WTC11 (cell line): ENCODE measurements around the gene KHDRBS1. TPM values are rescaled to one million over a fixed set of nuclear protein-coding genes. Genes with fewer than 3 reads are reported as not detected.

Experiments used
- ATAC-seq: fragments of 200-7000 bp; cut with Tn5 transposase; 2 replicates; pipeline ENCODE4 v1.10.0; 2021; ENCODE audit warnings: mild to moderate bottlenecking, moderate library complexity
- CTCF ChIA-PET: fragments of 300-600 bp; sonication (Branson Sonifier 250); formaldehyde crosslinking; loops from one replicate; lab custom pipeline; 2021; ENCODE audit warnings: antibody characterized with exemption; lab: Charles Lee
- POLR2A ChIA-PET: fragments of 350-600 bp; sonication (Branson Sonifier 250); formaldehyde crosslinking; loops from one replicate; lab custom pipeline; 2021; ENCODE audit warnings: antibody characterized with exemption; lab: Charles Lee
- DNase-seq: peaks from one replicate; pipeline ENCODE4 v3.0.0; 2021; ENCODE audit warnings: low spot score
- H3K27ac Mint-ChIP-seq: 2 replicates; pipeline ENCODE4 v1.8.0; 2021; ENCODE audit warnings: mixed read lengths
- H3K27me3 Mint-ChIP-seq: 2 replicates; pipeline ENCODE4 v1.8.0; 2021; ENCODE audit warnings: low read depth, mild to moderate bottlenecking, moderate library complexity, mixed read lengths
- H3K36me3 Mint-ChIP-seq: 2 replicates; pipeline ENCODE4 v1.8.0; 2021; ENCODE audit warnings: mixed read lengths
- H3K4me1 Mint-ChIP-seq: 2 replicates; pipeline ENCODE4 v1.8.0; 2022; ENCODE audit warnings: mixed read lengths
- H3K4me3 Mint-ChIP-seq: 2 replicates; pipeline ENCODE4 v1.8.0; 2021; ENCODE audit warnings: mild to moderate bottlenecking, moderate library complexity, mixed read lengths
- H3K9me3 Mint-ChIP-seq: 2 replicates; pipeline ENCODE4 v1.8.0; 2021; ENCODE audit warnings: mixed read lengths
- CREB1 ChIP-seq: sonication (generic); formaldehyde crosslinking; IDR thresholded peaks from 2 replicates; pipeline ENCODE4 v1.8.0; 2023; ENCODE audit warnings: mild to moderate bottlenecking, missing genetic modification reagents
- MXD4 ChIP-seq: fragments of 250-450 bp; sonication (Bioruptor Pico); IDR thresholded peaks from 2 replicates; pipeline ENCODE4 v1.8.0; 2021; ENCODE audit warnings: mild to moderate bottlenecking, moderate library complexity, borderline replicate concordance
- MYBL2 ChIP-seq: sonication (generic); formaldehyde crosslinking; IDR thresholded peaks from 2 replicates; pipeline ENCODE4 v1.8.1; 2023; ENCODE audit warnings: mild to moderate bottlenecking, moderate library complexity, missing genetic modification reagents
- NFATC4 ChIP-seq: fragments of 250-450 bp; sonication (Bioruptor Pico); IDR thresholded peaks from 2 replicates; pipeline ENCODE4 v1.9.0; 2021; ENCODE audit warnings: mild to moderate bottlenecking
- NFE2L1 ChIP-seq: sonication (generic); formaldehyde crosslinking; IDR thresholded peaks from 2 replicates; pipeline ENCODE4 v1.8.1; 2023; ENCODE audit warnings: missing genetic modification reagents
- NR2C2 ChIP-seq: sonication (generic); formaldehyde crosslinking; IDR thresholded peaks from 2 replicates; pipeline ENCODE4 v1.8.0; 2022; ENCODE audit warnings: mild to moderate bottlenecking, missing genetic modification reagents
- RORB ChIP-seq: fragments of 250-450 bp; sonication (Bioruptor Pico); IDR thresholded peaks from 2 replicates; pipeline ENCODE4 v1.9.0; 2021; ENCODE audit warnings: mild to moderate bottlenecking
- SOX15 ChIP-seq: fragments of 250-450 bp; sonication (Bioruptor Pico); IDR thresholded peaks from 2 replicates; pipeline ENCODE4 v1.9.0; 2021; ENCODE audit warnings: mild to moderate bottlenecking
- SP1 ChIP-seq: sonication (generic); formaldehyde crosslinking; conservative IDR thresholded peaks from 2 replicates; pipeline ENCODE4 v1.8.1; 2022; ENCODE audit warnings: missing genetic modification reagents
- TCF7 ChIP-seq: sonication (generic); formaldehyde crosslinking; IDR thresholded peaks from 2 replicates; pipeline ENCODE4 v1.8.0; 2022; ENCODE audit warnings: mild to moderate bottlenecking, low read depth, missing genetic modification reagents, moderate library complexity
- TEAD1 ChIP-seq: sonication (generic); formaldehyde crosslinking; IDR thresholded peaks from 2 replicates; pipeline ENCODE4 v1.8.0; 2022; ENCODE audit warnings: mild to moderate bottlenecking, missing genetic modification reagents
- ZNF423 ChIP-seq: fragments of 250-450 bp; sonication (Bioruptor Pico); IDR thresholded peaks from 2 replicates; pipeline ENCODE4 v2.1.2; 2022; ENCODE audit warnings: mild to moderate bottlenecking, moderate library complexity
- total RNA-seq: library from RNA; stranded (reverse); gene quantifications from 3 replicates; pipeline ENCODE4 v1.2.3, GENCODE V29; 2021
- TF ChIP-seq, protein P1 (sequence below): sonication (generic); formaldehyde crosslinking; IDR thresholded peaks from 2 replicates; pipeline ENCODE4 v1.8.0; 2022; ENCODE audit warnings: mild to moderate bottlenecking, missing genetic modification reagents
- TF ChIP-seq, protein P2 (sequence below): sonication (generic); formaldehyde crosslinking; IDR thresholded peaks from 2 replicates; pipeline ENCODE4 v1.8.0; 2022; ENCODE audit warnings: mild to moderate bottlenecking, missing genetic modification reagents
- TF ChIP-seq, protein P3 (sequence below): fragments of 250-450 bp; sonication (Bioruptor Pico); IDR thresholded peaks from 2 replicates; pipeline ENCODE4 v1.9.0; 2021; ENCODE audit warnings: mild to moderate bottlenecking
- TF ChIP-seq, protein P4 (sequence below): sonication (generic); formaldehyde crosslinking; IDR thresholded peaks from 2 replicates; pipeline ENCODE4 v1.8.1; 2022; ENCODE audit warnings: mild to moderate bottlenecking, missing genetic modification reagents, moderate library complexity, borderline replicate concordance
- TF ChIP-seq, protein P5 (sequence below): sonication (generic); formaldehyde crosslinking; IDR thresholded peaks from 2 replicates; pipeline ENCODE4 v1.8.0; 2023; ENCODE audit warnings: missing genetic modification reagents
- TF ChIP-seq, protein P6 (sequence below): sonication (generic); formaldehyde crosslinking; IDR thresholded peaks from 2 replicates; pipeline ENCODE4 v1.8.0; 2023; ENCODE audit warnings: missing genetic modification reagents, mild to moderate bottlenecking, borderline replicate concordance
- TF ChIP-seq, protein P7 (sequence below): sonication (generic); formaldehyde crosslinking; IDR thresholded peaks from 2 replicates; pipeline ENCODE4 v1.8.1; 2023; ENCODE audit warnings: mild to moderate bottlenecking, missing genetic modification reagents

The KHDRBS1 gene
- total RNA-seq, 1 experiment from 2014 or later, result 264 TPM

DNA sequence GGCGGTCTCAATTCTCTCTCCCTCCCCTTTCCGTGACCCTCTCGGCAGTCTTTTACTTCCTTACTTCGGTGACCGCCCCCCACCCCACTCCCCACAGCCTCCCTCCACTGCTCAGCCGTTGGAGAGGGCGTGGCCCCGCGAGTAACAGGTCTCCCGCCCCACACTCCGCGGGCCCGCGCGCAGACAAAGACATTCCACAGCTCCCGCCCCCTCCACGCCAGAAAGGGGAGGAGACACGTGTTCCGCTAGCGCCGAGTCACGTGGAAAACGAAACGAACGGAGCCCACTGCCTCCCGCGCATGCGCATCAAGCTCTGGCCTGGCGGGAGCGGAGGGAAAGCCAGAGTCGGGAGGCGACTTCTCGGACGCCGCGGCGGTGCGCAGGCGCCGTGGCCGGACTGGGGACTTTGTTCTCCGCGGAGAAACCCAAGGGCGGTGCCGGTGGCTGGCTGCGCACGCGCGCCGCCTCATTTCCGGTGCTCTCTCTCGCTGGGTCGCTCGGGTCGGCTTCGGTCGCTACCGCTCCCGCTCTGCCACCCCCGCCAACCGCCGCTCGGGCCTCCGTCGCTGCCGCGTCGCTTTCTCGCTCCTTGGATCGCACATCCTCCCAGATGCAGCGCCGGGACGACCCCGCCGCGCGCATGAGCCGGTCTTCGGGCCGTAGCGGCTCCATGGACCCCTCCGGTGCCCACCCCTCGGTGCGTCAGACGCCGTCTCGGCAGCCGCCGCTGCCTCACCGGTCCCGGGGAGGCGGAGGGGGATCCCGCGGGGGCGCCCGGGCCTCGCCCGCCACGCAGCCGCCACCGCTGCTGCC, at the start of gene KHDRBS1 (continued):
- TF ChIP-seq, protein P1, sequence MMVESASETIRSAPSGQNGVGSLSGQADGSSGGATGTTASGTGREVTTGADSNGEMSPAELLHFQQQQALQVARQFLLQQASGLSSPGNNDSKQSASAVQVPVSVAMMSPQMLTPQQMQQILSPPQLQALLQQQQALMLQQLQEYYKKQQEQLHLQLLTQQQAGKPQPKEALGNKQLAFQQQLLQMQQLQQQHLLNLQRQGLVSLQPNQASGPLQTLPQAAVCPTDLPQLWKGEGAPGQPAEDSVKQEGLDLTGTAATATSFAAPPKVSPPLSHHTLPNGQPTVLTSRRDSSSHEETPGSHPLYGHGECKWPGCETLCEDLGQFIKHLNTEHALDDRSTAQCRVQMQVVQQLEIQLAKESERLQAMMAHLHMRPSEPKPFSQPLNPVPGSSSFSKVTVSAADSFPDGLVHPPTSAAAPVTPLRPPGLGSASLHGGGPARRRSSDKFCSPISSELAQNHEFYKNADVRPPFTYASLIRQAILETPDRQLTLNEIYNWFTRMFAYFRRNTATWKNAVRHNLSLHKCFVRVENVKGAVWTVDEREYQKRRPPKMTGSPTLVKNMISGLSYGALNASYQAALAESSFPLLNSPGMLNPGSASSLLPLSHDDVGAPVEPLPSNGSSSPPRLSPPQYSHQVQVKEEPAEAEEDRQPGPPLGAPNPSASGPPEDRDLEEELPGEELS (CRISPR knock-in tag), result peak; percentile 68
- 0 out of 2 replicates have a peak, but pooled peaks have one; percentile 42 for TF ChIP-seq CREB1 (CRISPR knock-in tag)
- no peak for TF ChIP-seq NFE2L1 (CRISPR knock-in tag)
- peak; percentile 85 for TF ChIP-seq SP1 (CRISPR knock-in tag)
- no peak for TF ChIP-seq ZNF423 (CRISPR knock-in tag)
- TF ChIP-seq, all 79 proteins: peak for 13

DNA sequence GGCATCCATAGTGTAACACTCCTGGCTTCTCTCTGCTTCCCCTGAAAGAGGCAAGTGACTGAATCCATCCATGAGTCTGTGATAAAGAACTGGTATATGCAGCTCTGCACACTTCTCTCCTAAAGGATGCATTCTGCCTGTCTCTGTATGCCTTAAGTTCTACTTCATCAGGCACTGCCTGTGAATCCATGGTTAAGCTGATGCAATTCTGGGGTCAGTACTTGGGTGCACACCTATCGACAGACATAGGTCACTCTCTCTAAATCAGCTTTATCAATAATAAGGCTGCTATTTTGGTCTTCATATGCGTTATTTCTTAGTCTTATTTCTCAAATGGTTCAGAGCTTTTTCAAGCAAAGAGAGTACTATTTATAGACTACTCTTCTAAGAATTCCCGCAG, 42.8 kb upstream of the KHDRBS1 start:
- DNase-seq, result no peak
- Mint-ChIP-seq H3K4me3 (no peak overlapping the region), H3K36me3 (no peaks in the 10 kb centered on the region)
- no peak for TF ChIP-seq TEAD1
- TF ChIP-seq MYBL2 (CRISPR knock-in tag), result no peak
- TF ChIP-seq NR2C2 (CRISPR knock-in tag), result no peak
- TF ChIP-seq, all 79 proteins: peak for 0
- Mint-ChIP-seq H3K4me1 (no peaks in the 10 kb centered on the region), H3K27me3 (no peaks in the 10 kb centered on the region), H3K27ac (no peak overlapping the region), H3K9me3 (no peaks in the 10 kb centered on the region)
- no peak for ATAC-seq
- ChIA-PET CTCF (interaction anchor here (0.6 to 1.1 kb wide), 3 partner anchors 40 to 1029 kb away, joined by 3 to 5 read pairs (median 4); partner anchors contain the start of gene SPOCD1), POLR2A (no interaction called here)

DNA sequence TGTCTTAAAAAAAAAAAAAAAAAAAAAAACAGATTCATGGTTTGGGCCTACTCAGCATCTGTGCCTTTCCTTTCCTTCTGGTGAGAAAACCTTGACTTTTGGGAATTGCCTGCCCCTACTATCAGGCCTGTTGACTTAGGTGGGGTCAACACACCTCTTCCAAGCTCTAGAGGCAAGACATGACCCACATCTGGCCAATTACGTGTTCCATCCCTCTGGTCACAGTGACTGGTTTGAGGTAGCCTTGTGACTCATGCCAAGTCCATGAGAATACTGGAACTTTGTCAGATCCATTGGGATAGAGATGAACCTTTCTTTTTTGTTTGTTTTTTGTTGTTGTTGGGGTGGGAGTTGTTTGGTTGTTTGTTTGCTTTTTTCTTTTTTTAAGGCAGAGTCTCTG, 37.3 kb upstream of the KHDRBS1 start:
- DNase-seq (no peak), ATAC-seq (no peak)
- peaks cover 11% of the 10 kb centered on the region for H3K4me1 Mint-ChIP-seq
- ChIA-PET POLR2A (no interaction called here), CTCF (interaction anchor here (0.8 to 2.6 kb wide), 3 partner anchors 12 to 603 kb away, joined by 4 to 43 read pairs (median 7); no protein-coding TSS in a partner anchor)
- no peaks in the 10 kb centered on the region for H3K27me3 Mint-ChIP-seq
- H3K9me3 Mint-ChIP-seq, result no peaks in the 10 kb centered on the region
- no peak overlapping the region for H3K4me3 Mint-ChIP-seq
- no peaks in the 10 kb centered on the region for H3K36me3 Mint-ChIP-seq
- no peak overlapping the region for H3K27ac Mint-ChIP-seq
- TF ChIP-seq CREB1 (CRISPR knock-in tag), result no peak
- TF ChIP-seq, protein P2, sequence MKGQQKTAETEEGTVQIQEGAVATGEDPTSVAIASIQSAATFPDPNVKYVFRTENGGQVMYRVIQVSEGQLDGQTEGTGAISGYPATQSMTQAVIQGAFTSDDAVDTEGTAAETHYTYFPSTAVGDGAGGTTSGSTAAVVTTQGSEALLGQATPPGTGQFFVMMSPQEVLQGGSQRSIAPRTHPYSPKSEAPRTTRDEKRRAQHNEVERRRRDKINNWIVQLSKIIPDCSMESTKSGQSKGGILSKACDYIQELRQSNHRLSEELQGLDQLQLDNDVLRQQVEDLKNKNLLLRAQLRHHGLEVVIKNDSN (CRISPR knock-in tag), result no peak
- TF ChIP-seq RORB (CRISPR knock-in tag), result no peak
- TF ChIP-seq, protein P3, sequence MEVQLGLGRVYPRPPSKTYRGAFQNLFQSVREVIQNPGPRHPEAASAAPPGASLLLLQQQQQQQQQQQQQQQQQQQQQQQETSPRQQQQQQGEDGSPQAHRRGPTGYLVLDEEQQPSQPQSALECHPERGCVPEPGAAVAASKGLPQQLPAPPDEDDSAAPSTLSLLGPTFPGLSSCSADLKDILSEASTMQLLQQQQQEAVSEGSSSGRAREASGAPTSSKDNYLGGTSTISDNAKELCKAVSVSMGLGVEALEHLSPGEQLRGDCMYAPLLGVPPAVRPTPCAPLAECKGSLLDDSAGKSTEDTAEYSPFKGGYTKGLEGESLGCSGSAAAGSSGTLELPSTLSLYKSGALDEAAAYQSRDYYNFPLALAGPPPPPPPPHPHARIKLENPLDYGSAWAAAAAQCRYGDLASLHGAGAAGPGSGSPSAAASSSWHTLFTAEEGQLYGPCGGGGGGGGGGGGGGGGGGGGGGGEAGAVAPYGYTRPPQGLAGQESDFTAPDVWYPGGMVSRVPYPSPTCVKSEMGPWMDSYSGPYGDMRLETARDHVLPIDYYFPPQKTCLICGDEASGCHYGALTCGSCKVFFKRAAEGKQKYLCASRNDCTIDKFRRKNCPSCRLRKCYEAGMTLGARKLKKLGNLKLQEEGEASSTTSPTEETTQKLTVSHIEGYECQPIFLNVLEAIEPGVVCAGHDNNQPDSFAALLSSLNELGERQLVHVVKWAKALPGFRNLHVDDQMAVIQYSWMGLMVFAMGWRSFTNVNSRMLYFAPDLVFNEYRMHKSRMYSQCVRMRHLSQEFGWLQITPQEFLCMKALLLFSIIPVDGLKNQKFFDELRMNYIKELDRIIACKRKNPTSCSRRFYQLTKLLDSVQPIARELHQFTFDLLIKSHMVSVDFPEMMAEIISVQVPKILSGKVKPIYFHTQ (CRISPR knock-in tag), result no peak
- TF ChIP-seq SOX15 (CRISPR knock-in tag), result no peak
- no peak for TF ChIP-seq MXD4 (CRISPR knock-in tag)
- TF ChIP-seq, protein P4, sequence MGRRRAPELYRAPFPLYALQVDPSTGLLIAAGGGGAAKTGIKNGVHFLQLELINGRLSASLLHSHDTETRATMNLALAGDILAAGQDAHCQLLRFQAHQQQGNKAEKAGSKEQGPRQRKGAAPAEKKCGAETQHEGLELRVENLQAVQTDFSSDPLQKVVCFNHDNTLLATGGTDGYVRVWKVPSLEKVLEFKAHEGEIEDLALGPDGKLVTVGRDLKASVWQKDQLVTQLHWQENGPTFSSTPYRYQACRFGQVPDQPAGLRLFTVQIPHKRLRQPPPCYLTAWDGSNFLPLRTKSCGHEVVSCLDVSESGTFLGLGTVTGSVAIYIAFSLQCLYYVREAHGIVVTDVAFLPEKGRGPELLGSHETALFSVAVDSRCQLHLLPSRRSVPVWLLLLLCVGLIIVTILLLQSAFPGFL (CRISPR knock-in tag), result no peak
- TF ChIP-seq, protein P5, sequence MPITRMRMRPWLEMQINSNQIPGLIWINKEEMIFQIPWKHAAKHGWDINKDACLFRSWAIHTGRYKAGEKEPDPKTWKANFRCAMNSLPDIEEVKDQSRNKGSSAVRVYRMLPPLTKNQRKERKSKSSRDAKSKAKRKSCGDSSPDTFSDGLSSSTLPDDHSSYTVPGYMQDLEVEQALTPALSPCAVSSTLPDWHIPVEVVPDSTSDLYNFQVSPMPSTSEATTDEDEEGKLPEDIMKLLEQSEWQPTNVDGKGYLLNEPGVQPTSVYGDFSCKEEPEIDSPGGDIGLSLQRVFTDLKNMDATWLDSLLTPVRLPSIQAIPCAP (CRISPR knock-in tag), result no peak
- TF ChIP-seq, protein P6, sequence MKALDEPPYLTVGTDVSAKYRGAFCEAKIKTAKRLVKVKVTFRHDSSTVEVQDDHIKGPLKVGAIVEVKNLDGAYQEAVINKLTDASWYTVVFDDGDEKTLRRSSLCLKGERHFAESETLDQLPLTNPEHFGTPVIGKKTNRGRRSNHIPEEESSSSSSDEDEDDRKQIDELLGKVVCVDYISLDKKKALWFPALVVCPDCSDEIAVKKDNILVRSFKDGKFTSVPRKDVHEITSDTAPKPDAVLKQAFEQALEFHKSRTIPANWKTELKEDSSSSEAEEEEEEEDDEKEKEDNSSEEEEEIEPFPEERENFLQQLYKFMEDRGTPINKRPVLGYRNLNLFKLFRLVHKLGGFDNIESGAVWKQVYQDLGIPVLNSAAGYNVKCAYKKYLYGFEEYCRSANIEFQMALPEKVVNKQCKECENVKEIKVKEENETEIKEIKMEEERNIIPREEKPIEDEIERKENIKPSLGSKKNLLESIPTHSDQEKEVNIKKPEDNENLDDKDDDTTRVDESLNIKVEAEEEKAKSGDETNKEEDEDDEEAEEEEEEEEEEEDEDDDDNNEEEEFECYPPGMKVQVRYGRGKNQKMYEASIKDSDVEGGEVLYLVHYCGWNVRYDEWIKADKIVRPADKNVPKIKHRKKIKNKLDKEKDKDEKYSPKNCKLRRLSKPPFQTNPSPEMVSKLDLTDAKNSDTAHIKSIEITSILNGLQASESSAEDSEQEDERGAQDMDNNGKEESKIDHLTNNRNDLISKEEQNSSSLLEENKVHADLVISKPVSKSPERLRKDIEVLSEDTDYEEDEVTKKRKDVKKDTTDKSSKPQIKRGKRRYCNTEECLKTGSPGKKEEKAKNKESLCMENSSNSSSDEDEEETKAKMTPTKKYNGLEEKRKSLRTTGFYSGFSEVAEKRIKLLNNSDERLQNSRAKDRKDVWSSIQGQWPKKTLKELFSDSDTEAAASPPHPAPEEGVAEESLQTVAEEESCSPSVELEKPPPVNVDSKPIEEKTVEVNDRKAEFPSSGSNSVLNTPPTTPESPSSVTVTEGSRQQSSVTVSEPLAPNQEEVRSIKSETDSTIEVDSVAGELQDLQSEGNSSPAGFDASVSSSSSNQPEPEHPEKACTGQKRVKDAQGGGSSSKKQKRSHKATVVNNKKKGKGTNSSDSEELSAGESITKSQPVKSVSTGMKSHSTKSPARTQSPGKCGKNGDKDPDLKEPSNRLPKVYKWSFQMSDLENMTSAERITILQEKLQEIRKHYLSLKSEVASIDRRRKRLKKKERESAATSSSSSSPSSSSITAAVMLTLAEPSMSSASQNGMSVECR (CRISPR knock-in tag), result no peak
- no peak for TF ChIP-seq TCF7
- TF ChIP-seq, protein P7, sequence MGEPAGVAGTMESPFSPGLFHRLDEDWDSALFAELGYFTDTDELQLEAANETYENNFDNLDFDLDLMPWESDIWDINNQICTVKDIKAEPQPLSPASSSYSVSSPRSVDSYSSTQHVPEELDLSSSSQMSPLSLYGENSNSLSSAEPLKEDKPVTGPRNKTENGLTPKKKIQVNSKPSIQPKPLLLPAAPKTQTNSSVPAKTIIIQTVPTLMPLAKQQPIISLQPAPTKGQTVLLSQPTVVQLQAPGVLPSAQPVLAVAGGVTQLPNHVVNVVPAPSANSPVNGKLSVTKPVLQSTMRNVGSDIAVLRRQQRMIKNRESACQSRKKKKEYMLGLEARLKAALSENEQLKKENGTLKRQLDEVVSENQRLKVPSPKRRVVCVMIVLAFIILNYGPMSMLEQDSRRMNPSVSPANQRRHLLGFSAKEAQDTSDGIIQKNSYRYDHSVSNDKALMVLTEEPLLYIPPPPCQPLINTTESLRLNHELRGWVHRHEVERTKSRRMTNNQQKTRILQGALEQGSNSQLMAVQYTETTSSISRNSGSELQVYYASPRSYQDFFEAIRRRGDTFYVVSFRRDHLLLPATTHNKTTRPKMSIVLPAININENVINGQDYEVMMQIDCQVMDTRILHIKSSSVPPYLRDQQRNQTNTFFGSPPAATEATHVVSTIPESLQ, result no peak
- no peak for TF ChIP-seq NFATC4 (CRISPR knock-in tag)
